ENCODE measurements around the gene TMEM234.
"Not testable (repeated sequence)": the region's sequence is repeated elsewhere in the genome, so short reads cannot be mapped to it uniquely, and the experiment has no call there.

TMEM234 gene

DNA sequence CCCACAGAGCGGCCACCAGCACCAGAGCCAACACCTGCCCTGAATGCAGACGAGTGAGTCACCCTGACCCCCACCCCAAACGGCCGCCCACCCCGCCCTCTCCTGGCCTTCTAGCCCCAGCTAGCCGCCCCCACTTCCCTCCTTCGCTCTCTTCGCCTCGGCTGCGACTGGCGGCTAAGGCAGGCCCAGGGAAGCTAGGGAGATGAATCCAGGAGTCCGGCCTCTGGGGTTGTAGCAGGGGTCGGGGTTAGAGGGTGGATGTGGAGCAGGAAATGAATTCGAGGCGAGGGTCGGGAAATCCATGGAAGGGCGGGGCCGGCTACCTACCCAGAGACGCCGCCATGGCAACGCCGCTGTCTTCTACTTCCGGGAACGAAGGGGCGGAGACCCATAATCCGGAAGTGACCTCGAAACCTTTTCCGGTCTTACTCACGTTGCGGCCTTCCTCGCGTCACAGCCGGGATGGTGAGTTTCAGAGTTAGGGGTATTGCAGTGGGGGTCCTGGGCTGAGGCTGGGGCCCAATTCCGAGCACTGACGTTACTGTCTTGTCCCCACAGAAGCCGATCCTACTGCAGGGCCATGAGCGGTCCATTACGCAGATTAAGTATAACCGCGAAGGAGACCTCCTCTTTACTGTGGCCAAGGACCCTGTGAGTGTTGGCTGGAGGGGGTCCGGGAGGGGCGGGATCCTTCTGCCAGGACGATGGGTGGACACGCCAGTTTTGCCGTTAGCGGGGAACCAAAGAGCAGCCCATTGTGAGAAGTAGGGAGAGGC is at the start of gene TMEM234, which contains the start of gene EIF3I:
Gene TMEM234, minus strand, starts transcription at position 374 of the 776 bp plus-strand sequence. Its CDS starts 31 bp downstream, at position 343.
Gene EIF3I, plus strand, starts transcription at position 428 of the 776 bp plus-strand sequence. Its CDS starts 35 bp downstream, at position 463.
- peak; percentile 80 to 87 for DNase-seq (ENCODE audit: low read depth in 2 of 2)

DNA sequence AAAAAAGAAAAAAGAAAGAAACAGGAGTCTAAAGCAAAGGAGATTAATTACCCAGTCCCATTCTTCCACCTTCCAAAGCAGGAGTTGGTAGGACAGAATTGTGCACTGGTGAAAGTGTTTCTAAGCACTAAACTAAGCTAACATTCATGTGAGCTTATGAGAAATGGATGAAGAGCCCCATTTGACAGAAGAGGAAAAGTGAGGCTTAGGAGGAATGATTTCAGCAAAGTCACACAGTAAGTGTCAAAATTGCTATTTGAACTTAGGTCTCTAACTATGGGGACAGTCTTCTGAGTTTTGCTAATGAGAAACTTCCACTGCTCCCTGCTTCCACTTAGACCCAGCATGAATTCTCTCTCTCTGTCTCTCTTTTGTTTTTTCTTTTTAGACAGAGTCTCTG is 47.6 kb upstream of the TMEM234 start:
- DNase-seq (ENCODE audit: low read depth in 2 of 2) = no peak

DNA sequence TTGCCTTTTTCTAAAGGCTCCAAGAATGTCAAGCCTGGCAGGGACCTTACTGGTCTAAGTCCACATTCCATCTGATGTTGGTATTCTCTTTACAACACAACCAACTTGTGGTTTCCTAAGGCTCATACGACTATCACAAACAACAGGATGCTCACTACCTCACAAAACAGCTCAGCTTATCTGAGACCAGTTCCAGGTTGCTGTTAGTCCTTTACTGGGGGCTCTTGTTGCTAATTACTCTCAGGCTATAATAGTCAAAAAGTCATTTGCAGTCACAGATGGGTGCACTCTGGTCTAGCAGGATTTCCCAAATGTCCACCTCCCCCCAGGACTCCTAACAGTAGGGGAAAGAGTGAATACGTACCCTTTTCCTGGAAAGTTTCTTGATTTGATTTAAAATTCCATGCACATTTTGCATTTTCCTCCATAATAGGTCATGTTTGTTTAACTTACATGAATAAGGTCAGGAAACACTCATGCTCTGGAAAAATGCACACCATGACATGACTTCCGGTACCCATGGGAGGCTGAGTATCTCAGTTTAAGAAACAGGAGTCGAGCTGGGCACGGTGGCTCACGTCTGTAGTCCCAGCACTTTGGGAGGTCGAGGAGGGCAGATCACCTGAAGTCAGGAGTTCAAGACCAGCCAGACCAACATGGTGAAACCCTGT is 44.9 kb upstream of the TMEM234 start:
- DNase-seq (ENCODE audit: low read depth in 2 of 2) = no peak

DNA sequence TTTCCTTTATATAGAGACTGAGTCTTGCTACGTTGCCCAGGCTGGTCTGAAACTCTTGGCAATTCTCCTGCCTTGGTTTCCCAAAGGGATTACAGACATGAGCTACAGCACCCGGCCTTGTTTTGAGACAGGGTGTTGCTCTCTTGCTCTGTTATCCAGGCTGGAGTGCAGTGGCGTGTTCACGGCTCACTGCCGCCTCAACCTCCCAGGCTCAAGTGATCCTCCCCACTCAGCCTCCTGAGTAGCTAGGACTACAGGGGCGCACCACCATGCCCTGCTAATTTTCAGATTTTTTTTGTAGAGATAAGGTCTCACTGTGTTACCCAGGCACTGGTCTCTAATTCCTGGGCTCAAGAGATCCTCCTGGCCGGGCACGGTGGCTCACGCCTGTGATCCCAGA is 43.7 kb upstream of the TMEM234 start:
- no peak for DNase-seq (ENCODE audit: low read depth in 2 of 2)

DNA sequence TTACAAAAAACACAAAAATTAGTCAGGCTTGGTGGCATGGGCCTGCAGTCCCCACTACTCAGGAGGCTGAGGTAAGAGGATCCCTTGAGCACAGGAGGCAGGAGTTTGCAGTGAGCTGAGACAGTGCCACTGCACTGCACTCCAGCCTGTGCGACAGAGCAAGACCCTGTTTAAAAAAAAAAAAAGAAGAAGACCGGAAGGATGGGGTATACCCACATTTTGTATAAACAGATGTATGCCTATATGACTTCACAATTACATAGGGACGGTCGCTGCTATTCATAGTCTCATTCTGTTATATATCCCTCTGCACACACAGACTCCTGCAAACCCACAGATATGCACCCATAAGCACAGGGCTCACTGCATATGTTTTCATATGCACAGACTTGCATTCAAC is 41.6 kb upstream of the TMEM234 start:
- no peak for DNase-seq (ENCODE audit: low read depth in 2 of 2)

DNA sequence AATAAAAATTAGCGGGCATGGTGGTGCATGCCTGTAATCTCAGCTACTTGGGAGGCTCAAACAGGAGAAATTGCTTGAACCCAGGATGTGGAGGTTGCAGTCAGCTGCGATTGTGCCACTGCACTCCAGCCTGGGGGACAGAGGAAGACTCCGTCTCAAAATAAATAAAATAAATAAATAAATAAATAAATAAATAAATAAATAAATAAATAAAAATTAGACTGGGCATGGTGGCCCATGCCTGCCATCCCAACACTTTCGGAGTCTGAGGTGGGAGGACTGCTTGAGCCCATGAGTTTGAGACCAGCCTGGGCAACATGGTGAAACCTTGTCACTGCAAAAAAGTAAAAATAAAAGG is 41.1 kb upstream of the TMEM234 start:
- not testable (repeated sequence) for DNase-seq (ENCODE audit: low read depth in 2 of 2)

DNA sequence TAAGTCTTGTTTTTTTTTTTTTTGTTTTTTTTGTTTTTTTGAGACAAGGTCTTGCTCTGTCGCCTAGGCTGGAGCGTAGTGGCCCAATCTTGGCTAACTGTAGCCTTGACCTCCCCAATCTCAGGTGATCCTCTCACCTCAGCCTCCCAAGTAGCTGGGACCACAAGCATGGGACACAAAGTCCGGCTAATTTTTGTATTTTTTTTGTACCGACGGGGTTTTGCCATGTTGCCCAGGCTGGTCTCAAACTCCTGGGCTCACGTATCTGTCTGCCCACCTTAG is 35.0 kb upstream of the TMEM234 start:
- DNase-seq (ENCODE audit: low read depth in 2 of 2) = no peak

DNA sequence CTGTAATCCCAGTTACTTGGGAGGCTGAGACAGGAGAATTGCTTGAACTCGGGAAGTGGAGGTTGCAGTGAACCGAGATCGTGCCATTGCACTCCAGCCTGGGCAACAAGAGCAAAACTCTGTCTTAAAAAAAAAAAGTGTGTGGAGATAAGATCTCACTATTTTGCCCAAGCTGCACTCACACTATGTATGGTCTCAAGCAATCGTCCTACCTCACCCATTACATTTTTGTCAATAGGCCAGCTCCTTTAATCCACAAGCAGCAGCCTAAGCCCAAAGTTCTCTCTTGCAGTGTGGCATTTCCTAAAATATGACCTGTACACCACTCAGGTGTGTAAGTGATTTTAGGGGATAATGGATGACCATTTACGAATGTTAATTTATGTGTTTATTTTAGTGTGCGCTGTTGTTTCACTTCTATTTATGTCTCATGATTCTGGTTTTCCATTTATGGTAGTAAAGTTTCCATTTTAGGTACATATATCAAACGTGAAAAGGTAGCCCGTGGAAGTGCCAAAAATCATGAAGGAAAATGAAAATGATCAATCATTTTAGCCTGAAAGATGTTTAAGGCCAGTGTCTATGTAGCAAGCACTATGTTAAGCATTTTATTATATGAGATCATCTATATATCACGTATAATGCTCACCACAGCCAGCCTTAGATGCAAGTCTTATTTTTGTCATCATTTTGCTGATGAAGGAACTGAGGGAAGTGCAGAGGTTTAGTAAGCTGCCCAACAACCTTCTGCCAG is 34.5 kb upstream of the TMEM234 start:
- no peak for DNase-seq (ENCODE audit: low read depth in 2 of 2)

DNA sequence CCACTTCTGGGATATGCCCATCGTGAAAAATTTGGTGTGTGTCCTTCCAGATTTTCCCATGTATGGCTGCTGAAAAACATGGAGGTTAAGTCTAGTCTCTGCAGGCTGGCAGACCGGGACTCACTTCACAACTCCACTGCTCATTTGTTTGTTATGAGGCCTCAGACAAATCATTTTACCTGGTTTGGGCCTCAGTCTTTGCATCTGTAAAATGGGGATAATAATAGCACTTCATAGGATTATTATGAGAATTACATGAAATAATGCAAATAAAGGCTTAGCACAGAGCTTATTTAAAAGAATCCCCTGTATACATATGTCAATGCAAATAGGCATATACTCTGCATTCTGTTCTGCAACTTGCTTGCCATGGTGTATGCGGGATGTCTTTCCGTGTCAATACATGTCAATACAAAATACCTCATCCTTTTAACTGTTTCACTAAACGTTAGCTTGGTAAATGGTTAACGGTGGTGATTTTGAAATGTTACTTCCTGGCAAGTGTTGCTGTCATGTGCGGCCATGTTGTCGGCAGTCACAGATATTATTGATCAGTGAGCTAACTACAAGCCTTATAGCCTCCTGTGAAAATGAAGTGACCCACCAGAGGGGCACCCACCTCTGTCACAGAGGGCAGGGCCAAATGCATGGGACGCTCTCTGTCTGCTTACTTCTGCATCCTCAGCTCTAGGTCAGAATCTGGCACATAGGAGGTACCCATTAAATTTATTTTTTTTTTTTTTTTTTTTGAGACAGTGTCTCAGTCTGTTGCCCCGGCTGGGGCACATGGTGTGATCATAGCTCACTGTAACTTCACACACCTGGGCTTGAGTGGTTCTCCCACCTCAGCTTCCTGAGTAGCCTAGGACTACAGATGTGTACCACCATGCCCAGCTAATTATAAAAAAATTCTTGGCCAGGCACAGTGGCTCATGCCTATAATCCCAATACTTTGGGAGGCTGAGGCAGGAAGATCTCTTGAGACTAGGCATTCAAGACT is 33.2 kb upstream of the TMEM234 start:
- DNase-seq (ENCODE audit: low read depth in 2 of 2) = no peak

DNA sequence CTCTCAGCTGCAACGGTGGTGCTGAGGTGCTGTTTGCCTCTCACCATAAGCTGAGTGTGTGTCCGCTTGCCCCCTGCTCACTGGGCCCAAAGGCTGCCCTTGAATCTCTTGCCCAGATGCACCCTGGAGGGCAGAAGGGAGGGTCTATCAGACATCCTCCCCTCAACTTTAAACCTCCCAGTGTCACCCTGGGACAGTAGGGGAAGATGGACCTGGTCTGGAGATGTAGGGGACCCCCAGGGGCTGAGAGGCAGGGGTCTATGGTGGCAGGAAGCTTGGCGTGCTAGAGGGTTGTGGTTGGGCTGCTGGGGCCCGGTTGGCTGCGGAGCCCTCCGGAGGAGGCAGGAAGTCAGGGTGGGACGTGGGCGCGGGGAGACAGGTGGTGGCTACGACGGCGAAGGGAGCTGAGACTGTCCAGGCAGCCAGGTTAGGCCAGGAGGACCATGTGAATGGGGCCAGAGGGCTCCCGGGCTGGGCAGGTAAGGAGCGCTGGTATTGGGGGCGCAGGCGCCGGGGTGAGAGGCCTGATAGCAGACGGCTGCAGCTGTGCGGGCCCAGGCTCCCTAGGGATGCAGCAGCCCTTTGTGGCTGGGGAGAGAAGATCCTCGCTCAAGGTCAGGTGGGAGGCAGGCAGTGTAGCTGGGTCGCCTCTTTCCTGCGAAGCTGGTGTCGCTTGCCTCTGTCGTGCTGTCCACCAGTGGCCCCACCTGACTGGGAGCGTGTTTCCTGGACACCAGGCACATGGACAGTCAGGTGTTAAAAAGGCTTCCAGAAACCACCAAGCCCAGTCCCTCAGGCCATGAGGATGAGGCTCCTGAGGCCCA is 29.0 kb upstream of the TMEM234 start, which contains the start of gene LCK:
Gene LCK, plus strand, starts transcription at position 373 of the 824 bp plus-strand sequence. CDS start 23,065 bp downstream, outside the sequence.
- DNase-seq (ENCODE audit: low read depth in 2 of 2) = peak; percentile 65 to 70

DNA sequence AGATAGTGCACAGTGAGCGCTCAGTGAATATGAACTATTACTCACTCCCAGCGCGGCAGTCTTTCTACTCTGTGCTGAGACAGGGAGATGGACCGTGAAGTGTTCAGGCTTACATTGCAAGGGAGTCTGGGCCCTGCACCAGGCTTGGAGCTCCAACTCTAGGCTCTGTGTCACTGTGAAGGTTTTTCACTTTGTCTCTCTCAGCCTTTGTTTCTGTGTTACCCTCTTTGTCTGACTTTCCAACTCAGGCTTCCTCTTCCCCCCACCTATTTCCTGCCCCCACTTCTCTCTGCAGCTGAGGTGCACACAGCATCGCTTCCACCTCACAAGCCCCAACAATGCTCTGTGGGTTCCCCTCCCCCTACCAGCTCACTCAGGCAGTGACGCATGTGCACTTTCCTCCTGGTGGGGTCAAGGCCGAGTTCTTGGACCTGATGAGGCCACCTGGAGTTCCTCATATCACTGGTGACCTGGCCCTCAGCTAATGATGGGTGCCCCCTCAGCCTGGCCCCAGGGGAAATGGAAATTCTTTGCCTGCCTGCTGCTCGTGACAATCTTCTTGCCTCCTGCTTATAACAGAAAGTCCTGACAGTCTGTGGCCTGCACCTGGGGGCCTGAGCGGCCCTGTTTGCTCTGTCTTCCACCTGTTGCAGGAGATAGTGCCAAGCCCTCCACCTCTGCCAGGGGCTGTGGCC is 27.8 kb upstream of the TMEM234 start:
- DNase-seq (ENCODE audit: low read depth in 2 of 2) = peak; percentile 64 to 75

DNA sequence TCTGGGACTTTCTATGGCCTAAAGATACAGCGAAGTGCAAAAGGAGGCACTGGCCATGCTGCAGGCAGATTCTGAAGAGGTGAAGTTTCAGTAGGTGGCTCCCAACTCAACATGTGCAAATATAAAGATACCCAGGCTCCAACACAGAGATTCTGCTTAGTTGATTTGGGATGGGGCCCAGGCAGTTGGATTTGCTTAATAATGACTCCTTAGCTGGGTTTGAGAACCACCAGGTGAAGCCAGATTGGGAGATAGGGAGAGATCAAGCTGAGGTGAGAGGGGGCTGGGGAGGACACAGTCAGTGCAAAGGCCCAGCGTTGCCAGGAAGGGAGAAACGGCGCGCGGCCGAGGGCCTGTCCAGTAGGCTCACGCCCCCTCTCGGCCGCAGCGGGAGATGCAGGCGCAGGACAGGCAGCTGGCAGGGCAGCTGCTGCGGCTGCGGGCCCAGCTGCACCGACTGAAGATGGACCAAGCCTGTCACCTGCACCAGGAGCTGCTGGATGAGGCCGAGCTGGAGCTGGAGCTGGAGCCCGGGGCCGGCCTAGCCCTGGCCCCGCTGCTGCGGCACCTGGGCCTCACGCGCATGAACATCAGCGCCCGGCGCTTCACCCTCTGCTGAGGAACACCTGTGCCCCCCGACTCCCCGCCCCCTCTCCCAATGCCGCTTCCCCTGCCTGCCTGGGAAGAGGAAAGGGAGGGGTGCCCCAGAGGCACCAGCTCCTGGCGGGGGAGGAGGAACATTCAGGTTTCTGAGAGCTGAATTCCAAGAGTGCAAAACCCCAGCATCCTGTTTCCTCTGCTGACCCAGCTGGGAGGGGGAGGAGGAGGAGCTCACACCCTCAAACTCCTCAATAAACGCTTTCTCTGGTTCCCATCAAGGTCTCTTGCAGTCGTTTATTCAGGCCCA is 26.1 kb upstream of the TMEM234 start:
- peak; percentile 69 to 84 for DNase-seq (ENCODE audit: low read depth in 2 of 2)

DNA sequence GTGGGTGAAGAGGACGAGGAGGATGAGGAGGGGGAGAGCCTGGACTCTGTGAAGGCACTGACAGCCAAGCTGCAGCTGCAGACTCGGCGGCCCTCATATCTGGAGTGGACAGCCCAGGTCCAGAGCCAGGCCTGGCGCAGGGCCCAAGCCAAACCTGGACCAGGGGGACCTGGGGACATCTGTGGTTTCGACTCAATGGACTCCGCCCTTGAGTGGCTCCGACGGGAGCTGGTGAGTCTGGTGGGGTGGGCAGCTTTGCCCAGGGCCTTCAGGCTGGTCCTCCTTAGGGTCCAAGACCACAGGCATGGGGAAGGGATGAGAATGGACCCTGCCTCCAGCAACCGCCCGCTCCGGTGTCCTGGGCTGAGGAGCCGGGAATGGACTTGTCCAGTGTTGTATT is 25.3 kb upstream of the TMEM234 start:
- DNase-seq (ENCODE audit: low read depth in 2 of 2) = no peak

DNA sequence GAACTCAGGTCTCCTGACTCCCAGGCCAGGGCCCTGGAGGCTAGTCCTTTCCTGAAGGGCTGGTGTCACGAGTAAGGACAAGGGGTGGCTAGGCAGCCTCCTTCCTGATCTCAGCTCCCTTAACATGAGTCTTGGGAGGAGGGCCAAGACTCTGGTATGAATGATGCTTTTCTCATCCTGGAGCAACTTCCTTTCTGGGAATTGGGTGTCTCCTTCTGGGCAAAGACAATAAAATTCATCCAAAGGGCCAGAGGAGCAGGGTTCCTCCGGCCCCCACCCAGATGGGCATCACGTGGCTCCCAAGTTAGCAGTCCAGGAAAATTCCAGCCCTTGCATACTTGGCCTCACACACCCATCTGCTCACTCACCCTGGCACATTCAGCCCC is 24.7 kb upstream of the TMEM234 start, which contains the start of gene FAM167B:
Gene FAM167B, plus strand, starts transcription at position 335 of the 386 bp plus-strand sequence. CDS start 200 bp downstream, outside the sequence.
- no peak for DNase-seq (ENCODE audit: low read depth in 2 of 2)

DNA sequence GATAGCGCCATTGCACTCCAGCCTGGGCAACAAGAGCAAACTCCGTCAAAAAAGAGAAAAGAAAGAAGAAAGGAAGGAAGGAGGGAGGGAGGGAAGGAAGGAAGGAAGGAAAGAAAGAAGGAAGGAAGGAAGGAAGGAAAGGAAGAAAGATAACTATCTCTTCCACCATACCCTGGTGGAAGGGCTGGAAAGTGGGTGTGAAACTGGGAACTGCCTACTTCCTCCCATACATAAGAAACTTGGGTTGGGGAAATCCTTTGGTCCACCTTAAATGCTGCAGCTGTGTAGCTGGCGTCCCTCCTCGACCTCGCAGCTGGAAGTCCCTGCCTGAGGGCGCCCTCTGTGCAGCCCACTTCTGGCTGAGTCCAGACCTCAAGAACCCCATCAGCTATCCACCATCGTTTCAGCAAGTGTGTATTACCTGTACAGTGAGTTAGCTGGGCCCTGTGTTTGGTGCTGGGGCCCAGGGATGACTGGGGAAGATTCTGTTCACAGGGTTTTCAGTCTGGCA is 20.2 kb upstream of the TMEM234 start:
- DNase-seq (ENCODE audit: low read depth in 2 of 2) = no peak

DNA sequence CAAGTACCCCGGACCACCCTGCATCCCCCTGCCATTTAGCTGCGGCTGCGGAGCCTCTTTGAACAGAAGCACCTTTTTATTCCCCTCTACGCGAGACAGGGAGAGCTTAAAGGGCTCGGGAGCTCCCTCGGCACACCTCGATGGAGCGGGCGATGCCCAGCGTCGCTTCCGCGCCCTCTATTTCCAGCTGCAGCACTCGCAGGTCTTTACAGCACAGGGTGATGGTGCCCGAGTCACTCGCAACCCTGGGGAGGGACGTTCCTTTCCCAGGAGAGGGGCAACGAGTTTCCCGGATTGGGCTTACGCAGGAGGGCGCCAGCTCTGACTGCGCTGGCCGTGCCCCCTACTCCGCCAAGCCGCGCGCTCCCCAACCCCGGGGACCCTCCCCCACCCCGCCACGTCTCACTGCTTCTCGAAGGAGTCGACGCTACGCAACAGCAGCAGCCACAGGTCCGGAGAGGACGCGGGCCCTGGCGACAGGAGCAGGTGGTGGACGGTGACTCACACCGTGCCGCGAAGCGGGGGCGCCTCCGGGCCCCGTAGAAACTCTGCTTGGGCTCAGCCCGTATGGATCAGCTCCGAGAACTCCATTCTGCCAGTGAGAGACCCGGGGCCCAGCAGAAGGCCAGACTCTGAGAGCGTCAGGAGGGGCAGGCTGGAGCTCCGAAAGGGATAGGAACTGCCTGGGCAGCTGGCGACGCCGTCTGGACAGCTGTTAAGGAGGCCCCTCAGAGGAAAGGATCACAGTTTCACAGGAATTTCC is 19.0 kb upstream of the TMEM234 start:
- no peak for DNase-seq (ENCODE audit: low read depth in 2 of 2)

DNA sequence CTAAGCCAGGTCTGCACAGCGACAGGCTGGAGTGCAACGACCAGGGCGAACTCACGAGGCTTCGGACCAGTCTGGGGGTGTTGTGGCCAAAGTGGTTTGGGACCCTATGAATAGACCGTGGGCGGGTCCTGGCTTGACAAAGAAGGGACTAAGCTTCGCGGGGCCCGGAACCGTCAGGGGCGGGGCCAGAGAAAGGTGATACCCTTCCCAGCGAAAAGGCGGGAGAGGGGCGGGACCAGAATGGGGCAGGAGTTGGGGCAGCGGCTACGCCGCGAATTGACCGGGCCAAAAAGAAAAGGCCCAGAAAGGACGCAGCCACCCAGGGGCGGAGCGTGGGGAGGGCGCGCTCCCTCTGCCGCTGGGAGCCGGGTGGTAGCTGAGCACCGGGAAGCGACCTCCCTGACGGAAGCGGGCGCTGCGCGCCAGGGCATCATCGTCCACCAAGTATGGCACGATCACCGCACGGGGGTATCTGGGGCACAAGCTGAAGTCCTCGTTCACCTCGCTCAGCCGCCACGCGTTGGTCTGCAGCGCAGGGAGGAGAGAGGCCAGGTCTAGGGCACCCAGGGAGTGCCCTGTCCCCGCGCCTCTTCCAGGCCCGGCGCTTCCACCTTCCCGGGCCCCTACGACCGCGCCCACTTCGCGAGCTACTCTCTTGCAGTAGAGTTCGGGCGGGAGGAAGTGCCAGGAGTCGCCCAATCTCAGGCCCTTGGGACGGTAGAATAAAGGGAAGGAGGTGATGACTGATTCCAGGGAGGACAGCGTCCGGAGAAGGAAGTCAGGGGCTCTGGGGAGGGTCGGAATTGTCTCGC is 18.2 kb upstream of the TMEM234 start:
- DNase-seq (ENCODE audit: low read depth in 2 of 2) = no peak

All from stimulated activated CD4-positive, alpha-beta T cell treated with anti-CD3 and anti-CD28 coated beads, Interleukin-15, amount 100 ng/mL, for 48 hours (primary cell).